GM12878 (cell line): ENCODE measurements around the gene EP300. TPM values are rescaled to one million over a fixed set of nuclear protein-coding genes. Genes with fewer than 3 reads are reported as not detected.
A peak's percentile ranks its signal among the peaks of the same experiment; 100 is the strongest.

ENCODE experiments used
- ATAC-seq: fragments of 200-7000 bp; cut with Tn5 transposase; 3 replicates; pipeline ENCODE4 v1.9.1; 2020; ENCODE audit warnings: mild to moderate bottlenecking, moderate library complexity
- BruUV-seq: library from RNA; stranded (reverse); fragments of 400-500 nt; replicated peaks from 2 replicates; lab custom pipeline; 2021; lab: Mats Ljungman, UMichigan
- CTCF ChIA-PET: fragments of 300-600 bp; sonication (Branson Sonifier 250); formaldehyde crosslinking; extraction: SDS; loops from one replicate; lab custom pipeline; 2021; ENCODE audit warnings: inconsistent platforms; lab: Yijun Ruan, JAX
- POLR2A ChIA-PET: fragments of 350-600 bp; formaldehyde crosslinking; extraction: SDS; loops from one replicate; lab custom pipeline; 2021; ENCODE audit warnings: inconsistent platforms; lab: Charles Lee
- RAD21 ChIA-PET: fragments of 300-600 bp; sonication (Branson Sonifier 250); formaldehyde crosslinking; loops from one replicate; lab custom pipeline; 2023; ENCODE audit warnings: antibody characterized with exemption; ENCODE audit not compliant: unreplicated experiment; lab: Charles Lee
- SMC1A ChIA-PET: fragments of 300-600 bp; sonication (Branson Sonifier 250); formaldehyde crosslinking; loops from one replicate; lab custom pipeline; 2023; ENCODE audit not compliant: unreplicated experiment, uncharacterized antibody; lab: Charles Lee
- DNase-seq: peaks from one replicate; pipeline ENCODE4 v3.0.0-alpha.2; 2011; ENCODE audit warnings: low read depth, low spot score
- FAIRE-seq: peaks from 3 replicates; lab custom pipeline; 2011; peaks lifted over from hg19 to GRCh38; lab: Jason Lieb, UNC
- H2AFZ ChIP-seq: 2 replicates; pipeline ENCODE4 v1.6.0; 2011; ENCODE audit warnings: low read depth, low read length, control low read depth; ENCODE audit not compliant: control insufficient read depth
- H3K27ac ChIP-seq: 2 replicates; pipeline ENCODE4 v1.5.1; 2011; ENCODE audit warnings: control low read depth; ENCODE audit not compliant: control insufficient read depth, insufficient read depth
- H3K27me3 ChIP-seq, 2 experiments: replicated peaks in 1 of 2; 2 replicates each; pipeline versions ENCODE4 v1.6.0 to v1.6.1; 2011; ENCODE audit warnings: low read length in 1 of 2; ENCODE audit not compliant: control insufficient read depth in 2 of 2, insufficient read depth in 2 of 2
- H3K36me3 ChIP-seq, 2 experiments: 2 replicates each; pipeline ENCODE4 v1.5.1; 2011; ENCODE audit warnings: low read length in 1 of 2; ENCODE audit not compliant: control insufficient read depth in 2 of 2, insufficient read depth in 2 of 2
- H3K4me1 ChIP-seq: 2 replicates; pipeline ENCODE4 v1.6.1; 2011; ENCODE audit warnings: mild to moderate bottlenecking, low read length, moderate library complexity, mixed read lengths; ENCODE audit not compliant: control insufficient read depth, insufficient read depth
- H3K4me2 ChIP-seq: 2 replicates; pipeline ENCODE4 v1.6.0; 2011; ENCODE audit warnings: control low read depth; ENCODE audit not compliant: control insufficient read depth, insufficient read depth
- H3K4me3 ChIP-seq: fragments of 200-600 bp; sonication (generic); 2 replicates; pipeline ENCODE4 v1.5.1; 2016
- H3K79me2 ChIP-seq: 2 replicates; pipeline ENCODE4 v1.6.0; 2011; ENCODE audit warnings: low read length; ENCODE audit not compliant: control insufficient read depth, insufficient read depth
- H3K9ac ChIP-seq: 2 replicates; pipeline ENCODE4 v1.8.0; 2011; ENCODE audit warnings: low read length, control low read depth, mixed read lengths; ENCODE audit not compliant: control insufficient read depth, insufficient read depth
- H3K9me3 ChIP-seq: replicated peaks from 3 replicates; pipeline ENCODE4 v1.5.1; 2011; ENCODE audit warnings: mild to moderate bottlenecking, low read length; ENCODE audit not compliant: control insufficient read depth, insufficient read depth
- H4K20me1 ChIP-seq: 2 replicates; pipeline ENCODE4 v1.6.0; 2011; ENCODE audit not compliant: control insufficient read depth, insufficient read depth
- BCL11A ChIP-seq: IDR thresholded peaks from 2 replicates; pipeline ENCODE4 v1.6.1; 2011; ENCODE audit warnings: low read depth, low read length
- DPF2 ChIP-seq: fragments of 450-650 bp; IDR thresholded peaks from 2 replicates; pipeline ENCODE4 v1.6.1; 2017; ENCODE audit warnings: mild to moderate bottlenecking
- FOXK2 ChIP-seq: fragments of 450-650 bp; IDR thresholded peaks from 2 replicates; pipeline ENCODE4 v1.6.1; 2017; ENCODE audit warnings: mild to moderate bottlenecking, moderate library complexity
- HCFC1 ChIP-seq: fragments of 150-350 bp; IDR thresholded peaks from 2 replicates; pipeline ENCODE4 v1.6.1; 2014; ENCODE audit warnings: low read length
- HDAC6 ChIP-seq: fragments of 200-600 bp; sonication (generic); IDR thresholded peaks from one replicate; pipeline ENCODE4 v1.8.0; 2017; ENCODE audit warnings: antibody characterized with exemption; ENCODE audit not compliant: unreplicated experiment
- IKZF2 ChIP-seq, 2 experiments: fragments of 450-650 bp; IDR thresholded peaks; 2 replicates each; pipeline ENCODE4 v1.6.1; 2017; ENCODE audit warnings: mild to moderate bottlenecking in 2 of 2, moderate library complexity in 2 of 2
- KAT2A ChIP-seq: conservative IDR thresholded peaks from 2 replicates; pipeline ENCODE4 v1.6.1; 2011; ENCODE audit warnings: low read depth, low read length; ENCODE audit not compliant: control insufficient read depth
- MXI1 ChIP-seq: fragments of 150-350 bp; IDR thresholded peaks from 2 replicates; pipeline ENCODE4 v1.6.1; 2011; ENCODE audit warnings: low read depth, mild to moderate bottlenecking, inconsistent platforms, low read length, improper control_type of control experiment
- NFYA ChIP-seq: IDR thresholded peaks from 2 replicates; pipeline ENCODE4 v1.6.1; 2011; ENCODE audit warnings: low read depth, mild to moderate bottlenecking, low read length, improper control_type of control experiment, borderline replicate concordance
- RBBP5 ChIP-seq: fragments of 200-600 bp; sonication (generic); conservative IDR thresholded peaks from 2 replicates; pipeline ENCODE4 v1.6.1; 2016
- RELB ChIP-seq: fragments of 450-650 bp; IDR thresholded peaks from 2 replicates; pipeline ENCODE4 v1.6.1; 2017; ENCODE audit warnings: low read depth, mild to moderate bottlenecking, moderate library complexity
- SUPT20H ChIP-seq: IDR thresholded peaks from 2 replicates; pipeline ENCODE4 v1.6.1; 2011; ENCODE audit warnings: low read depth, mild to moderate bottlenecking, low read length, moderate library complexity, borderline replicate concordance; ENCODE audit not compliant: control insufficient read depth
- SUZ12 ChIP-seq: fragments of 200-600 bp; sonication (generic); IDR thresholded peaks from one replicate; pipeline ENCODE4 v1.6.1; 2018; ENCODE audit warnings: antibody characterized with exemption, mild to moderate bottlenecking; ENCODE audit not compliant: unreplicated experiment
- TCF3 ChIP-seq: IDR thresholded peaks from 2 replicates; pipeline ENCODE4 v1.6.1; 2012; ENCODE audit warnings: low read depth, mild to moderate bottlenecking, low read length, borderline replicate concordance; ENCODE audit not compliant: insufficient read depth
- ZBED1 ChIP-seq: IDR thresholded peaks from 2 replicates; pipeline ENCODE4 v1.6.1; 2016; ENCODE audit warnings: borderline replicate concordance
- WGBS: methylation state at CpG from one replicate; pipeline ENCODE4 v1.1.6; 2016; ENCODE audit warnings: low lambda C conversion rate; ENCODE audit not compliant: insufficient replicate concordance, insufficient coverage; ENCODE audit errors: missing lambda C conversion rate; 5-methylcytosine and 5-hydroxymethylcytosine counted together
- in situ Hi-C: fragments of 300-500 bp; cut with MboI; formaldehyde crosslinking; loops from 9 replicates; pipeline ENCODE4 v1.14.3; 2018; ENCODE audit warnings: mixed read lengths
- intact Hi-C: fragments of 100-400 bp; cut with micrococcal nuclease; formaldehyde crosslinking; loops from one replicate; pipeline ENCODE4 v1.14.2; 2022; ENCODE audit not compliant: unreplicated experiment
- polyA plus RNA-seq, 11 experiments: library from polyadenylated mRNA; depleted of rRNA in 4 of 11; unstranded in 6 of 11; stranded (reverse) in 5 of 11; fragments of >200 nt; fragmentation: Nextera tagmentation in 4 of 11; fragmentation: Illumina TruSeq in 1 of 11; extraction: Ambion mirVana in 4 of 11; extraction: Trizol in 1 of 11; gene quantifications; 1 replicate in 1 of 11; 2 replicates in 10 of 11; pipeline versions ENCODE4 v1.2.1 to v1.2.3, GENCODE V29; 2011 to 2016; ENCODE audit warnings: inconsistent platforms in 2 of 11, missing spikeins in 2 of 11, low read depth in 1 of 11
- total RNA-seq, 4 experiments: library from RNA; depleted of rRNA in 3 of 4; stranded (reverse); fragments of >200 nt in 3 of 4; fragmentation: Illumina TruSeq in 1 of 4; extraction: Trizol in 1 of 4; gene quantifications; 2 replicates each; pipeline versions ENCODE4 v1.2.1 to v1.2.3, GENCODE V29; 2013 to 2021
- TF ChIP-seq, protein P1 (sequence below): IDR thresholded peaks from 2 replicates; pipeline ENCODE4 v1.6.1; 2011; ENCODE audit warnings: mild to moderate bottlenecking, low read depth, low read length, moderate library complexity; ENCODE audit not compliant: insufficient replicate concordance
- TF ChIP-seq, protein P2 (sequence below): IDR thresholded peaks from 2 replicates; pipeline ENCODE4 v1.6.1; 2011; ENCODE audit warnings: borderline replicate concordance, low read depth, mild to moderate bottlenecking, moderate library complexity, mixed read lengths, low read length; ENCODE audit not compliant: insufficient read depth; ENCODE audit errors: extremely low read length

Gene EP300
- total and polyA plus RNA-seq, 10 of the 15 experiments (the other 5 are each of a cell fraction or from before 2014, with no cell fraction given), result 5.5 to 48.5 (median 23.6) TPM

DNA sequence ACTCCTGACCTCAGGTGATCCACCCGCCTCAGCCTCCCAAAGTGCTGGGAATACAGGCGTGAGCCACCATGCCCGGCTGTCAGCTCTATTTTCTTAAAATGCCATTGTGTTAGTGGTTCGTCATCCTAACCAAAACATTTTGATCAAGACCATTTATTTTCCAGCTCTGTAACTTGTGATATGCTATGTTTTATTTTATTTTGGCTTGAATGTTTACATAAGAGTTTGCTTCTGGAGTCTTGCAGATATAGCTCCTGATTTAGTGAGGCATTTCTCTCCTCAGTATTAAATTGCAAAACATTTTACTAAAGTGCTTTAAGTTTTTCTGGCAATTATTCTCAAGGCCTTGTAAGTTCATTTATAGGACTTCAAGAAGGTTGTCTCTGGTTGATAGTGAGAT is 4.4 kb downstream of the EP300 start:
- intact Hi-C loops (no loop called here), in situ Hi-C loops (no loop called here)
- BruUV-seq, result no TSS peak
- TF ChIP-seq HCFC1 (no peak), SUPT20H (no peak), RELB (no peak), BCL11A (no peak), IKZF2 (IDR thresholded peaks at IDR 0.05) (no peak), FOXK2 (no peak), HDAC6 (no peak), DPF2 (no peak), SUZ12 (no peak), TCF3 (no peak), RBBP5 (no peak), KAT2A (no peak), MXI1 (no peak), NFYA (no peak), ZBED1 (no peak)
- TF ChIP-seq, protein P1, sequence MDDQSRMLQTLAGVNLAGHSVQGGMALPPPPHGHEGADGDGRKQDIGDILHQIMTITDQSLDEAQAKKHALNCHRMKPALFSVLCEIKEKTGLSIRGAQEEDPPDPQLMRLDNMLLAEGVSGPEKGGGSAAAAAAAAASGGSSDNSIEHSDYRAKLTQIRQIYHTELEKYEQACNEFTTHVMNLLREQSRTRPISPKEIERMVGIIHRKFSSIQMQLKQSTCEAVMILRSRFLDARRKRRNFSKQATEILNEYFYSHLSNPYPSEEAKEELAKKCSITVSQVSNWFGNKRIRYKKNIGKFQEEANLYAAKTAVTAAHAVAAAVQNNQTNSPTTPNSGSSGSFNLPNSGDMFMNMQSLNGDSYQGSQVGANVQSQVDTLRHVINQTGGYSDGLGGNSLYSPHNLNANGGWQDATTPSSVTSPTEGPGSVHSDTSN, result no peak
- TF ChIP-seq, protein P2, sequence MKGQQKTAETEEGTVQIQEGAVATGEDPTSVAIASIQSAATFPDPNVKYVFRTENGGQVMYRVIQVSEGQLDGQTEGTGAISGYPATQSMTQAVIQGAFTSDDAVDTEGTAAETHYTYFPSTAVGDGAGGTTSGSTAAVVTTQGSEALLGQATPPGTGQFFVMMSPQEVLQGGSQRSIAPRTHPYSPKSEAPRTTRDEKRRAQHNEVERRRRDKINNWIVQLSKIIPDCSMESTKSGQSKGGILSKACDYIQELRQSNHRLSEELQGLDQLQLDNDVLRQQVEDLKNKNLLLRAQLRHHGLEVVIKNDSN, result no peak
- RAD21 ChIA-PET, result interaction anchor here (0.6 to 2.7 kb wide), 7 partner anchors 9 to 1080 kb away, joined by 3 to 11 read pairs (median 5); partner anchors contain the start of gene RBX1
- POLR2A ChIA-PET, result interaction anchor here (0.6 to 2.3 kb wide), 8 partner anchors 12 to 280 kb away, joined by 3 to 17 read pairs (median 6); partner anchors contain the start of gene RBX1
- Histone ChIP-seq H3K4me3 (peak overlapping the region; percentile 47), H3K4me2 (peak overlapping the region; percentile 68), H4K20me1 (peaks cover 4% of the 10 kb centered on the region), H3K9me3 (no peaks in the 10 kb centered on the region), H3K79me2 (peaks cover 95% of the 10 kb centered on the region), H3K36me3 (peaks cover 0 to 7% of the 10 kb centered on the region in 2 experiments; a peak in 3 of 4 replicates), H3K27ac (no peak overlapping the region), H2AFZ (no peak overlapping the region), H3K27me3 (no peaks in the 10 kb centered on the region), H3K4me1 (no peaks in the 10 kb centered on the region; the same call in 1 of the 2 replicates), H3K9ac (no peak overlapping the region)
- WGBS, result 94% methylated on average over 4 of the region's 4 CpGs
- SMC1A ChIA-PET, result interaction anchor here (0.8 to 1.4 kb wide), 7 partner anchors 15 to 174 kb away, joined by 3 to 6 read pairs (median 3); no protein-coding TSS in a partner anchor
- CTCF ChIA-PET, result interaction anchor here (0.6 to 1.7 kb wide), 3 partner anchors 35 to 332 kb away, joined by 3 to 7 read pairs (median 4); no protein-coding TSS in a partner anchor
- ATAC-seq, result no peak
- no peak for DNase-seq
- no peak for FAIRE-seq
